Esophagus squamous epithelium (tissue), 5 donors: ENCODE measurements around the gene E2F4. TPM values are rescaled to one million over a fixed set of nuclear protein-coding genes. Genes with fewer than 3 reads are reported as not detected.
A peak's percentile ranks its signal among the peaks of the same experiment; 100 is the strongest.

Source experiments
- DNase-seq: peaks from one replicate; lab custom pipeline; 2025; lab: John Stamatoyannopoulos, UW
- H3K27ac ChIP-seq, 4 donors: fragments of 200-600 bp; sonication (generic); one replicate each; pipeline ENCODE4 v1.5.1; 2016 to 2019; ENCODE audit warnings: mild to moderate bottlenecking in 1 of 4
- H3K27me3 ChIP-seq, 4 donors: fragments of 200-600 bp; sonication (generic); 1 replicate in 3 of 4; 2 replicates in 1 of 4; pipeline versions ENCODE4 v1.5.1 to v1.6.0; 2017 to 2021; ENCODE audit warnings: antibody characterized with exemption in 1 of 4
- H3K36me3 ChIP-seq, 3 donors: fragments of 200-600 bp; sonication (generic); one replicate each; pipeline ENCODE4 v1.5.1; 2016 to 2019
- H3K4me1 ChIP-seq, 3 donors: fragments of 200-600 bp; sonication (generic); one replicate each; pipeline ENCODE4 v1.5.1; 2017 to 2019
- H3K4me3 ChIP-seq, 4 donors: fragments of 200-600 bp; sonication (generic); 1 replicate in 3 of 4; 2 replicates in 1 of 4; pipeline ENCODE4 v1.5.1; 2016 to 2019; ENCODE audit warnings: mild to moderate bottlenecking in 2 of 4, moderate library complexity in 1 of 4
- H3K9me3 ChIP-seq, 3 donors: fragments of 200-600 bp; sonication (generic); one replicate each; pipeline ENCODE4 v1.5.1; 2016 to 2019
- POLR2A ChIP-seq, 4 donors: fragments of 450-650 bp; IDR thresholded peaks; one replicate each; pipeline ENCODE4 v1.6.1; 2017; ENCODE audit warnings: antibody characterized with exemption in 4 of 4, mild to moderate bottlenecking in 4 of 4, moderate library complexity in 3 of 4
- WGBS, 2 donors: methylation state at CpG; one replicate each; pipeline ENCODE4 v1.1.5; 2018; 5-methylcytosine and 5-hydroxymethylcytosine counted together
- intact Hi-C: fragments of 100-400 bp; cut with DNase I; formaldehyde crosslinking; loops from one replicate; pipeline ENCODE4 v1.15.0; 2022
- total RNA-seq, 4 donors: library from RNA; depleted of rRNA; stranded (reverse); fragments of >200 nt; gene quantifications; one replicate each; pipeline ENCODE4 v1.1.0, GENCODE V29; 2016
- TF ChIP-seq, protein P1 (sequence below), 6 experiments: fragments of 450-650 bp in 4 of 6; fragments of 200-600 bp in 2 of 6; sonication (generic) in 2 of 6; IDR thresholded peaks; one replicate each; pipeline ENCODE4 v1.5.1; 2016 to 2019; ENCODE audit warnings: antibody characterized with exemption in 6 of 6, mild to moderate bottlenecking in 4 of 6, moderate library complexity in 4 of 6
- donor health status: DM: yes; HTN: yes; CAD: no.

E2F4 gene
- total RNA-seq, 4 donors from 2014 or later, result 66.1 to 96.9 (median 81.9) TPM

DNA sequence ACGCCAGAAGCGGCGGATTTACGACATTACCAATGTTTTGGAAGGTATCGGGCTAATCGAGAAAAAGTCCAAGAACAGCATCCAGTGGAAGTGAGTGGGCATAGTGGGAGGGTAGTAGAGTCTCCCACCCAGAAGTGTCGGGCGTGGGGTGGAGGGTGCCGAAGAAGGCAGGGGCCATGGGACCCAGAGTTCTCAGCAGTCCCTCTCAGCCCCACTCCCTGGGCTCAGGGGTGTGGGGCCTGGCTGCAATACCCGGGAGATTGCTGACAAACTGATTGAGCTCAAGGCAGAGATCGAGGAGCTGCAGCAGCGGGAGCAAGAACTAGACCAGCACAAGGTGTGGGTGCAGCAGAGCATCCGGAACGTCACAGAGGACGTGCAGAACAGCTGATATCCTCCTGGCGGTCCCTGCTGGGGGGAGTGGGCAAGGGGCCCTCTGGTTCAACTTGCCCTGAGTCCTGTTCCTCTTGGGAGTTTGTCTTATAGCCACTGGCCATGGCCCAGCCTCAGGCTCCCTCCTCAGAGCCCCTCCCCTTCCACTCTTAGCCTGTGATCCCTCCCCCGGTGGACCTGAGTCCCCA is 916 bp downstream of the E2F4 start:
- Histone ChIP-seq H3K4me3 (peak overlapping the region; percentile 88 to 98 (median 92)), H3K36me3 (peaks cover 31 to 49% (median 39%) of the 10 kb centered on the region in 3 donors), H3K27me3 (no peaks in the 10 kb centered on the region), H3K9me3 (no peaks in the 10 kb centered on the region), H3K4me1 (peaks cover 17 to 58% (median 24%) of the 10 kb centered on the region in 3 donors), H3K27ac (peak overlapping the region; percentile 80 to 89 (median 84))
- DNase-seq, result no peak
- intact Hi-C loops, result no loop called here
- TF ChIP-seq POLR2A (IDR thresholded peaks at IDR 0.05), result no peak
- TF ChIP-seq, protein P1, sequence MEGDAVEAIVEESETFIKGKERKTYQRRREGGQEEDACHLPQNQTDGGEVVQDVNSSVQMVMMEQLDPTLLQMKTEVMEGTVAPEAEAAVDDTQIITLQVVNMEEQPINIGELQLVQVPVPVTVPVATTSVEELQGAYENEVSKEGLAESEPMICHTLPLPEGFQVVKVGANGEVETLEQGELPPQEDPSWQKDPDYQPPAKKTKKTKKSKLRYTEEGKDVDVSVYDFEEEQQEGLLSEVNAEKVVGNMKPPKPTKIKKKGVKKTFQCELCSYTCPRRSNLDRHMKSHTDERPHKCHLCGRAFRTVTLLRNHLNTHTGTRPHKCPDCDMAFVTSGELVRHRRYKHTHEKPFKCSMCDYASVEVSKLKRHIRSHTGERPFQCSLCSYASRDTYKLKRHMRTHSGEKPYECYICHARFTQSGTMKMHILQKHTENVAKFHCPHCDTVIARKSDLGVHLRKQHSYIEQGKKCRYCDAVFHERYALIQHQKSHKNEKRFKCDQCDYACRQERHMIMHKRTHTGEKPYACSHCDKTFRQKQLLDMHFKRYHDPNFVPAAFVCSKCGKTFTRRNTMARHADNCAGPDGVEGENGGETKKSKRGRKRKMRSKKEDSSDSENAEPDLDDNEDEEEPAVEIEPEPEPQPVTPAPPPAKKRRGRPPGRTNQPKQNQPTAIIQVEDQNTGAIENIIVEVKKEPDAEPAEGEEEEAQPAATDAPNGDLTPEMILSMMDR (IDR thresholded peaks at IDR 0.05), result no peak
- WGBS, 2 donors, result 14 to 21% methylated on average over 14 of the region's 17 CpGs

DNA sequence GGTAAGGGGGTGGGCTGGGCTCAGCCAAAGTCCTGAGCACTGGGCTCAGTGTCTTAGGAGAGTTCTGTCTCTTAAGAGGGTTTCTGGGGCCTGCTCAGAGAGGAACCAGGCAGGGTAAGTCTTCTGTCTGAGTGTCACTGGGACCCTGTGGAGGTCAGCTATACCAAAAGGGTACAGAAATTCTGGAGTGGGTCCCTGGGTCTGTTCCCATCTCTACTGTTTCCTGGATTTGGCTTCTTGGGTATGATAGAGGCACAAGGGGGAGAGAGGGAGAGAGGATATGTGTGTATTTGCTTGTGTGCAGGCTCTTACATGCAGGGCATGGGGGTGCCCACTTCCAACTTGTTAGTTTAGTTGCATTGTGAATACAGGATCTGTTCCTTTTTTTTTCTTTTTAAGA is 1.6 kb downstream of the E2F4 start:
- H3K4me3 ChIP-seq, result peak overlapping the region in 3 of 4 donors; percentile 88 to 98 (median 95)
- H3K27ac ChIP-seq, result peak overlapping the region in 2 of 4 donors; percentile 82 to 89
- peaks cover 36 to 54% (median 43%) of the 10 kb centered on the region in 3 donors for H3K36me3 ChIP-seq
- DNase-seq, result no peak
- intact Hi-C loops, result no loop called here
- H3K9me3 ChIP-seq, result no peaks in the 10 kb centered on the region
- peaks cover 22 to 65% (median 30%) of the 10 kb centered on the region in 3 donors for H3K4me1 ChIP-seq
- H3K27me3 ChIP-seq, result no peaks in the 10 kb centered on the region
- TF ChIP-seq, protein P1 (IDR thresholded peaks at IDR 0.05), result no peak
- no peak for TF ChIP-seq POLR2A (IDR thresholded peaks at IDR 0.05)

DNA sequence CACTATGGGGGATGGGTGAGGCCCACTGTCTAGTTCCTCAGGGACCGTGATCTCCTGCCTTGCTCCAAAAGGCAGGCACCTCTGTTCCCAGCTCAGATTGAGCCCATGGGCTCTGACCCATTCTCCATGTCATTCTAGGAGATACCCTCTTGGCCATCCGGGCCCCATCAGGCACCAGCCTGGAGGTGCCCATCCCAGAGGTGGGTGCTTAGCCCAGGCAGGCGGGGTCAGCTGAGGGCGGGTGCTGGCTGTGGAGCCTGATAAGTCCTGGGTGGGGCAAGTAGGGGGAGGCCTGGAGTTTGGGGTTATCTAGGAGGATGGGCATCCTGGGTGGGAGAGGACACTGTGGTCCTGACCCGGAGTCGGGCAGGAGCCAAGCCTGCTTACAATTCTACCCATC is 2.3 kb downstream of the E2F4 start:
- Histone ChIP-seq H3K4me1 (peaks cover 28 to 72% (median 37%) of the 10 kb centered on the region in 3 donors), H3K9me3 (no peaks in the 10 kb centered on the region), H3K4me3 (no peak overlapping the region), H3K36me3 (peaks cover 36 to 54% (median 43%) of the 10 kb centered on the region in 3 donors), H3K27me3 (no peaks in the 10 kb centered on the region), H3K27ac (no peak overlapping the region)
- WGBS, 2 donors, result 82% methylated on average over 3 of the region's 6 CpGs; no CpG with 5 or more reads in 1 of the 2 donors
- DNase-seq, result no peak
- intact Hi-C loops, result no loop called here
- TF ChIP-seq, protein P1 (IDR thresholded peaks at IDR 0.05), result no peak
- no peak for TF ChIP-seq POLR2A (IDR thresholded peaks at IDR 0.05)

DNA sequence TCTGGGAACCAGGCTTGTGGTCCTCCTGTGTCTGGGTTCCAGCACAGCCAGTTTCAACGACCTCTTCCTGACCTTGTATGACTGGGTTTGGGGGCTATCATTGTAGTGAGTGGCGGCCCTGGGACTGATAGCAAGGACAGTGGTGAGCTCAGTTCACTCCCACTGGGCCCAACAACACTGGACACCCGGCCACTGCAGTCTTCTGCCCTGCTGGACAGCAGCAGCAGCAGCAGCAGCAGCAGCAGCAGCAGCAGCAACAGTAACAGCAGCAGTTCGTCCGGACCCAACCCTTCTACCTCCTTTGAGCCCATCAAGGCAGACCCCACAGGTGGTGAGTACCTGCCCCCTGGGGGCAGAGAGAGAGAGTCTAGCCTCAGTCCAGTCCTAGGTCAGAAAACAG is 3.7 kb downstream of the E2F4 start:
- intact Hi-C loops, result no loop called here
- WGBS, 2 donors, result 82% methylated on average over 2 of the region's 5 CpGs; no CpG with 5 or more reads in 1 of the 2 donors
- TF ChIP-seq, protein P1 (IDR thresholded peaks at IDR 0.05), result no peak
- TF ChIP-seq POLR2A (IDR thresholded peaks at IDR 0.05), result no peak
- Histone ChIP-seq H3K4me1 (peaks cover 28 to 85% (median 38%) of the 10 kb centered on the region in 3 donors), H3K36me3 (peaks cover 36 to 61% (median 43%) of the 10 kb centered on the region in 3 donors), H3K9me3 (no peaks in the 10 kb centered on the region), H3K27me3 (no peaks in the 10 kb centered on the region), H3K27ac (no peak overlapping the region), H3K4me3 (no peak overlapping the region)
- DNase-seq, result no peak

DNA sequence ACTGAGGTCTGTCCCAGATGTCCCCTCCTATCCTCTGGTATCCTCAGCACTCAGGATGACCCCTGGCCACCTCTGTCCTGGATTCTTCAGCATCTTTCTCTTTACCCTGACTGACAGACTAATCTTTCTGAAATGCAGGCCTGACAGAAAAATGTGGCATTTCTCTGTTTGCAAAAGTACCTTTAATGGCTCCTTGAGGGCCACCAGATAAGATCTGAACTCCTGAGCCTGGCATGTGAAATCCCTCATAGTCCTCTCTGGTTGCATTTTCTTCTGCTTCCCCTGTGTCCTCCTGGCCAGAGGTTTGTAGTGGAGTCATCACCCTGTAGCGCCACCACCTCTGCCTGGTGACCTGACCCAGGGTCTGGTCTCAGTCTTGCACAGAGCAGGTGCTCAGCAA is 4.9 kb downstream of the E2F4 start:
- Histone ChIP-seq H3K4me3 (no peak overlapping the region), H3K4me1 (peaks cover 28 to 77% (median 33%) of the 10 kb centered on the region in 3 donors), H3K27me3 (no peaks in the 10 kb centered on the region), H3K36me3 (peaks cover 43 to 73% (median 48%) of the 10 kb centered on the region in 3 donors), H3K27ac (no peak overlapping the region), H3K9me3 (no peaks in the 10 kb centered on the region)
- intact Hi-C loops, result no loop called here
- no CpG with 5 or more reads among the region's 1 CpG for WGBS, 2 donors
- DNase-seq, result no peak
- TF ChIP-seq, protein P1 (IDR thresholded peaks at IDR 0.05), result no peak
- no peak for TF ChIP-seq POLR2A (IDR thresholded peaks at IDR 0.05)
